ENCODE results near the gene GPHA2.

GPHA2 gene

DNA sequence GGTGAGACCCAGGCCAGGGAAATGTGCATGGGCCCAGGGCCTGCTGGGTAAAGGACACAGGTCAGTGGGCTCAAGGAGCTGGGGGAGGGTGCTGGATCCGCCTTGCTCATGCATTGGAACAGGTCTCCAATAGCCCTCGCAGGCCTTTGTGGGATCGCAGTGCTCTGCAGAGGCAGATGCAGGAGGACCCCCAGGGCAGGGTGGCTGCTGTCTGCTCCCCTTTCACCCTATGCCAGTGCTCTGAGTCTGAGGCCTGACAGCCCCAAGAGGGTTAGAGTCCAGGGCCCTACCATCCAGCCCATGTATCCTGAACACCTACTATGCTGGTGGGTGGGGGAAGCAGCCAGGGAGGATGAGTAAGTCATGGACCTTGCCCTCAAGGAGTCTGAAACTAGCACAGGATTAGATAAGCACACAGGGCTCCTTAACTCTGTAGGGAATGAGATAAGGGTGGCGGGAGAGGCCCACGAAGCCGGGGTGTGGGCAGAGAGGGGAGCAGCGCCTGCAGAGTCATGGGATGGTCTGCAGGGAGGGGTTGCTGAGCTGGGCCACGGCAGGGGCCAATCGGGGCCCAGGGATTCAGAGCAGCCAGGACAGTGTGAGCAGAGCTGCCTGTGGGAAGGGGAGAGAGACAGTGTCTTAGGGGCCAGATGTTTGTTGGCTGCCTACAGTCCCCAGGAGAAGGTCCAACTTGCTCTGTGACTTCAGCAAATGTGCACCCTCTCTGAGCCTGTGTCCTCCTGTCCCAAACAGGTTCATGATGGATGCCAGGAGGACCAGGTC lies 46.8 kb downstream of the GPHA2 start:
- DNase-seq, result no peak

DNA sequence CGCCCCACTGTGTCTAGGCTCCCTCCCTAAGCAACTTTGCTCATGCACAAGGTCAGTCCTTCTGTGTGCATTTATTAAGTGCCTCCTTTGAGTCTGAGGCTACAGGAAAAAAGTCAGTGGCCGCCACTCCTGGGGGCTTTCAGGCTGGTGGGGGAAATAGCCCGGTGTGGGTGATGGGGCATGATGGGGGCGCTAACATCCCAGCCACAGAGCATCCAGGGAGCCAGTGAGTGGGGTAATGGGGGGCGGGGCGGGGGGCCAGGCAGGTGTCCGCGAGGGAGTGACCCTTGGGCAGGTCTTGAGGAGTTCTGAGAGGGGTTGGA lies 47.3 kb downstream of the GPHA2 start:
- DNase-seq, result no peak

DNA sequence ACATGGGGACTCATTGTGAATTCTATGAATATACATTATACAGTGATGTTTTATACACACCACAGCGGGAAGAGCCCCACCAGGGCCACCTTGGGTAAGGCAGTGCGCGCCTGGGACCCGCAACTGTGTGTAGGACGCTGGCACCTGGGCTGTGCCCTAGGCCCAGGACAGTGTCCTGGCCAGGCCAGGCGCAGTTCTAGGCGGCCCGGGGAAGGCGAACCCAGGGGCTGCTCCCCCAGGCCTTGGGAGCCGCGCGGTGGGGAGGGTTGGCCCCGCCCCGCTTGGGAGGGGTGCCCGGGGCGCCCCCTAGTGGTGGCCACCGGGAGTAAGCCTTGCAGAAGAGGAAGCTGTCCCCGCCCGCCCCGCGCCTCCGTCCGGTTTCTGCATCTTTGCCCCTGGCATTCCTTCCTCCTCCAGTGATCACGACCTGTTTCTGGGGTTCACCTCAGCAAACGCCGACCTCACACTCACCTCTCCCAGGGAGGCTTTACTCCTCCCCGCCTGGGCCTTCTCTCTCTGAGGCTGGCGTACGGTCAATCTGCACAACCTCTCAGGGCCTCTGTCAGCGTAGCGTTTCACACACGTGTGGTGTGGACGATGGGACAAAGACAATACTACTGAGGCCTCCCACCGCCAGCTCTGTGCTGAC lies 47.8 kb downstream of the GPHA2 start:
- DNase-seq, result peak; percentile 82 to 84

DNA sequence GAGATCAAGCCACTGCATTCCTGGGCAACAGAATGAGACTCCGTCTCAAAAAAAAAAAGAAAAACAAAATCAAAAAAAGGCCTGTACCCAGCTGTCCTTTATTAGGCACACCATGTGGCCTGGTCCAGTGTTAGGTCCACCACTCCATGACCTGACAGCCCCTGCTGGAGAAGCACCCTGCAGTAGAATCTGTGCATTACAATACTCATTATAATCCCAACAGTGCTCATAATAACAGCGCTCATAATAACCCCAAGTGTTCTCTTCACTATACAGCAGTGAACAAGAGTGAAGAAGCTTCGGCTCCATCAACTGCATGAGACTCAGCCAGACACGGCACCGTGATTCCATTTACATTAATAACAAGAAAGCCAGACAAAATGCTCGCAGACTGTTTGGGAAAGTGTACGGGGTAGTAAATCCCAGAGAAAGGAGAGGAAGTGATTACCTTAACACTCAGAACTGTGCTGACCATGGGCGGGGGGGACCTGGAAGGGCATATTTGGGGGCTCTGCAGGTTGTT lies 48.4 kb downstream of the GPHA2 start:
- no peak for DNase-seq

DNA sequence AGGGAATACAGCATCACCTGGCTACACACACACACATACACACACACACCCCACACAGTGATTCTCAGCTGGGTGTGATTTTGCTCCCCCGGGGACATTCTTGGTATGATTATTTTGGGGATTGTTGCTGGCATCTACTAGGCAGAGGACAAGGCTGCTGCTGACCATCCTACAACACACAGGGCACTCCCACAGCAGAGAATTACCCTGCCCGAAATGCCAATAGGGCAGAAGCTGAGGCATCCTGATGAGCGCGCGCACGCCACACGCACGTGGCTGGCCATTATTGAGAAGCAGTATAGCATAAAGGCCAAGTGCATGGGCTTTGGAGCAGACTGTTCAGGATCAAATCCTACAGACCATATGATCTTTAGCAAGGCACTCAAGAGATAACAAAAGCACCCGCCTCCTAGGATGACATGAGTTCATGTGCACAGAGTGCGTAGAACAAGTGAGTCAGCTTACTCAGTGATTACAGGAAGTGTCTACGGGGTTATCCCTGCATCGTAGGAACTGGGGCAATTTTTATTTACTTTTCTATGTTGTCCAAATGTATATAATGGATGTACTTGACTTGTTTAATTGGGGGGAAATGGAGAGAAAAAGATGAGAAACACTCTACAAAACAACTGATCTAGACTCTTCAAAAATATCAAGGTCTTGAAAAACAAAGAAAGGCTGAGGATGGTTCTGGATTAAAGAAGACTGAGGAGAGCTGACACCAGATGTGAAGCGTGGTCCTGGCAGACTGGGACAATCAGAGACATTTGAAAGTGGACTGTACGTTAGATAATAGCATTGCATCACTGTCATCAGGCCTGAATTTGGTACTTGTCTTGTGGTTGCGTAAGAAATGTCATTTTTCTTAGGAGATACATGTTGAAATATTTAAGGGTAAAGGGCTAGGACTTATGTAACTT lies 50.1 kb downstream of the GPHA2 start:
- DNase-seq, result peak; percentile 58 to 62

All from CD4-positive, alpha-beta T cell treated with Interleukin-4 for 1 hour (primary cell).